Right atrium auricular region (tissue), 2 donors: ENCODE data around the gene LRRC28. TPM values are rescaled to one million over a fixed set of nuclear protein-coding genes. Genes with fewer than 3 reads are reported as not detected.
A peak's percentile ranks its signal among the peaks of the same experiment; 100 is the strongest.

Experiments used
- DNase-seq: peaks from one replicate; pipeline ENCODE4 v3.0.0-alpha.2; 2019; ENCODE audit warnings: low spot score
- H3K27ac ChIP-seq, 2 donors: fragments of 200-600 bp; sonication (generic); 1 replicate in 1 of 2; 2 replicates in 1 of 2; pipeline ENCODE4 v1.5.1; 2016 to 2019
- H3K27me3 ChIP-seq, 2 donors: fragments of 200-600 bp; sonication (generic); one replicate each; pipeline versions ENCODE4 v1.5.1 to v1.6.0; 2017 to 2019
- H3K36me3 ChIP-seq: fragments of 200-600 bp; sonication (generic); one replicate; pipeline ENCODE4 v1.5.1; 2016
- H3K4me1 ChIP-seq, 2 donors: fragments of 200-600 bp; sonication (generic); one replicate each; pipeline versions ENCODE4 v1.5.1 to v1.6.0; 2017 to 2019
- H3K4me3 ChIP-seq, 2 donors: fragments of 200-600 bp; sonication (generic); 1 replicate in 1 of 2; 2 replicates in 1 of 2; pipeline ENCODE4 v1.5.1; 2017 to 2019; ENCODE audit warnings: mild to moderate bottlenecking in 1 of 2, moderate library complexity in 1 of 2
- H3K9me3 ChIP-seq, 2 donors: fragments of 200-600 bp; sonication (generic); one replicate each; pipeline ENCODE4 v1.5.1; 2019
- CTCF ChIP-seq, 2 donors: fragments of 200-600 bp; sonication (generic); IDR thresholded peaks; one replicate each; pipeline ENCODE4 v1.5.1; 2019; ENCODE audit warnings: antibody characterized with exemption in 2 of 2
- total RNA-seq, 2 donors: library from RNA; depleted of rRNA; stranded (reverse); fragments of >200 nt; gene quantifications; one replicate each; pipeline ENCODE4 v1.1.0, GENCODE V29; 2016

LRRC28 gene
- total RNA-seq, 2 donors from 2014 or later: 29.8 to 34.5 TPM

GRCh38 chr15:99211926-99212325 is 39.4 kb upstream of the LRRC28 start:
- H3K36me3 ChIP-seq: peaks cover 14% of the 10 kb centered on the region
- peak overlapping the region; percentile 70 to 89 for H3K27ac ChIP-seq
- H3K9me3 ChIP-seq: no peaks in the 10 kb centered on the region
- H3K27me3 ChIP-seq: no peaks in the 10 kb centered on the region
- H3K4me1 ChIP-seq: peaks cover 0 to 15% of the 10 kb centered on the region in 2 donors
- no peak for TF ChIP-seq CTCF (IDR thresholded peaks at IDR 0.05)
- H3K4me3 ChIP-seq: no peak overlapping the region
- DNase-seq: no peak

GRCh38 chr15:99212406-99212805 is 38.9 kb upstream of the LRRC28 start:
- Histone ChIP-seq H3K27me3 (no peaks in the 10 kb centered on the region), H3K36me3 (peaks cover 17% of the 10 kb centered on the region), H3K4me3 (no peak overlapping the region), H3K27ac (peak overlapping the region; percentile 70 to 89), H3K9me3 (no peaks in the 10 kb centered on the region), H3K4me1 (peaks cover 0 to 15% of the 10 kb centered on the region in 2 donors)
- no peak for DNase-seq
- no peak for TF ChIP-seq CTCF (IDR thresholded peaks at IDR 0.05)

GRCh38 chr15:99213187-99213811 is 38.0 kb upstream of the LRRC28 start:
- no peak overlapping the region for H3K4me3 ChIP-seq
- TF ChIP-seq CTCF (IDR thresholded peaks at IDR 0.05): peak; percentile 71 to 89
- peak; percentile 89 for DNase-seq
- no peaks in the 10 kb centered on the region for H3K27me3 ChIP-seq
- H3K27ac ChIP-seq: peak overlapping the region; percentile 70 to 89
- H3K9me3 ChIP-seq: no peaks in the 10 kb centered on the region
- H3K36me3 ChIP-seq: peaks cover 26% of the 10 kb centered on the region
- H3K4me1 ChIP-seq: peaks cover 0 to 15% of the 10 kb centered on the region in 2 donors

- Histone ChIP-seq H3K36me3 (peaks cover 62% of the 10 kb centered on the region), H3K9me3 (no peaks in the 10 kb centered on the region), H3K27me3 (no peaks in the 10 kb centered on the region), H3K4me3 (no peak overlapping the region), H3K4me1 (no peaks in the 10 kb centered on the region), H3K27ac (no peak overlapping the region)
- DNase-seq: no peak
- no peak for TF ChIP-seq CTCF (IDR thresholded peaks at IDR 0.05)
These were observed 26.7 kb upstream of the LRRC28 start for GRCh38 chr15:99224372-99225214.

- no peak for TF ChIP-seq CTCF (IDR thresholded peaks at IDR 0.05)
- no peak overlapping the region for H3K4me3 ChIP-seq
- H3K27me3 ChIP-seq: no peaks in the 10 kb centered on the region
- no peak overlapping the region for H3K27ac ChIP-seq
- peaks cover 47% of the 10 kb centered on the region for H3K36me3 ChIP-seq
- H3K4me1 ChIP-seq: no peaks in the 10 kb centered on the region
- DNase-seq: no peak
- H3K9me3 ChIP-seq: no peaks in the 10 kb centered on the region
These were observed 24.5 kb upstream of the LRRC28 start for GRCh38 chr15:99226802-99227201.
